ENCODE data around the gene CADPS. TPM values are rescaled to one million over a fixed set of nuclear protein-coding genes. Genes with fewer than 3 reads are reported as not detected.

Gene CADPS
- total RNA-seq, 4 donors from 2014 or later = 0.82 to 13.2 TPM; not detected in 2

- no peak overlapping the region for H3K27ac ChIP-seq
- no peak for DNase-seq
- H3K4me1 ChIP-seq = no peaks in the 10 kb centered on the region
- H3K4me3 ChIP-seq = no peak overlapping the region
- intact Hi-C loops (cut with DNase I; ENCODE audit: low total_unique reads) = no loop called here
- TF ChIP-seq CTCF (IDR thresholded peaks at IDR 0.05) (no peak), POLR2A (IDR thresholded peaks at IDR 0.05) (no peak)
- no peaks in the 10 kb centered on the region for H3K9me3 ChIP-seq
- no peaks in the 10 kb centered on the region for H3K36me3 ChIP-seq
- no peaks in the 10 kb centered on the region for H3K27me3 ChIP-seq
Observed at GRCh38 chr3:62805106-62805505, 70.1 kb downstream of the CADPS start.

- H3K9me3 ChIP-seq = no peaks in the 10 kb centered on the region
- no peak overlapping the region for H3K4me3 ChIP-seq
- TF ChIP-seq POLR2A (IDR thresholded peaks at IDR 0.05) = no peak
- no peak for TF ChIP-seq CTCF (IDR thresholded peaks at IDR 0.05)
- H3K27me3 ChIP-seq = no peaks in the 10 kb centered on the region
- no peaks in the 10 kb centered on the region for H3K4me1 ChIP-seq
- no peak for DNase-seq
- H3K27ac ChIP-seq = no peak overlapping the region
- intact Hi-C loops (cut with DNase I; ENCODE audit: low total_unique reads) = no loop called here
- H3K36me3 ChIP-seq = no peaks in the 10 kb centered on the region
Observed at GRCh38 chr3:62803276-62803675, 71.9 kb downstream of the CADPS start.

GRCh38 chr3:62798000-62798399 is 77.2 kb downstream of the CADPS start:
- Histone ChIP-seq H3K27ac (no peak overlapping the region), H3K9me3 (no peaks in the 10 kb centered on the region), H3K4me1 (no peaks in the 10 kb centered on the region), H3K4me3 (no peak overlapping the region), H3K36me3 (no peaks in the 10 kb centered on the region), H3K27me3 (no peaks in the 10 kb centered on the region)
- intact Hi-C loops (cut with DNase I; ENCODE audit: low total_unique reads) = no loop called here
- no peak for DNase-seq
- TF ChIP-seq POLR2A (IDR thresholded peaks at IDR 0.05) (no peak), CTCF (IDR thresholded peaks at IDR 0.05) (no peak)

- Histone ChIP-seq H3K9me3 (no peaks in the 10 kb centered on the region), H3K36me3 (no peaks in the 10 kb centered on the region), H3K4me3 (no peak overlapping the region), H3K4me1 (no peaks in the 10 kb centered on the region), H3K27ac (no peak overlapping the region), H3K27me3 (no peaks in the 10 kb centered on the region)
- intact Hi-C loops (cut with DNase I; ENCODE audit: low total_unique reads) = no loop called here
- no peak for DNase-seq
- no peak for TF ChIP-seq POLR2A (IDR thresholded peaks at IDR 0.05)
- no peak for TF ChIP-seq CTCF (IDR thresholded peaks at IDR 0.05)
Observed at GRCh38 chr3:62797132-62797531, 78.1 kb downstream of the CADPS start.

GRCh38 chr3:62795978-62796657 is 79.1 kb downstream of the CADPS start:
- no peaks in the 10 kb centered on the region for H3K4me1 ChIP-seq
- DNase-seq = no peak
- no peaks in the 10 kb centered on the region for H3K27me3 ChIP-seq
- no peaks in the 10 kb centered on the region for H3K36me3 ChIP-seq
- TF ChIP-seq POLR2A (IDR thresholded peaks at IDR 0.05) = no peak
- no peak for TF ChIP-seq CTCF (IDR thresholded peaks at IDR 0.05)
- H3K4me3 ChIP-seq = no peak overlapping the region
- no peaks in the 10 kb centered on the region for H3K9me3 ChIP-seq
- intact Hi-C loops (cut with DNase I; ENCODE audit: low total_unique reads) = no loop called here
- no peak overlapping the region for H3K27ac ChIP-seq
